ENCODE data around the gene PCDHA5. TPM values are rescaled to one million over a fixed set of nuclear protein-coding genes. Genes with fewer than 3 reads are reported as not detected.
"Not testable (repeated sequence)": the region's sequence is repeated elsewhere in the genome, so short reads cannot be mapped to it uniquely, and the experiment has no call there.

PCDHA5 gene
- total and polyA plus RNA-seq, 2 experiments from 2014 or later, result 0.15 to 2.5 TPM

DNA sequence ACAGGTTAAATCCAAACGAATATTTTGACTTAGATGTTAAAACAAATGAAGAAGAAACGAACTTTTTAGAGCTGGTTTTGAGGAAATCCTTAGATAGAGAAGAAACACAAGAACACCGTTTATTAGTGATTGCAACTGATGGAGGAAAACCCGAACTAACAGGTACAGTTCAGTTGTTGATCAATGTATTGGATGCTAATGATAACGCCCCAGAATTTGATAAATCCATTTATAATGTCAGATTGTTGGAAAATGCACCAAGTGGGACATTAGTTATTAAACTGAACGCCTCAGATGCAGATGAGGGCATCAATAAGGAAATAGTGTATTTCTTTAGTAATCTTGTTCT lies 842 bp downstream of the PCDHA5 start:
- DNase-seq (ENCODE audit: low spot score), result no peak
- Histone ChIP-seq H2AFZ (no peak overlapping the region), H3K27me3 (no peaks in the 10 kb centered on the region), H3K4me2 (no peak overlapping the region), H3K79me2 (no peaks in the 10 kb centered on the region), H3K9me3 (ENCODE audit: low read depth) (peaks cover 41% of the 10 kb centered on the region), H3K9me2 (replicated peaks; ENCODE audit: insufficient read depth) (no peaks in the 10 kb centered on the region), H4K20me1 (ENCODE audit: insufficient read depth, poor library complexity, severe bottlenecking) (no peaks in the 10 kb centered on the region), H3K4me3 (no peak overlapping the region), H3K4me1 (ENCODE audit: insufficient read depth) (no peaks in the 10 kb centered on the region), H3K27ac (no peak overlapping the region), H3K36me3 (replicated peaks; ENCODE audit: insufficient read depth, low read depth) (no peaks in the 10 kb centered on the region)
- 95% methylated on average over 6 of the region's 6 CpGs for WGBS (ENCODE audit: low lambda C conversion rate, missing lambda C conversion rate)
- TF ChIP-seq, protein P1, sequence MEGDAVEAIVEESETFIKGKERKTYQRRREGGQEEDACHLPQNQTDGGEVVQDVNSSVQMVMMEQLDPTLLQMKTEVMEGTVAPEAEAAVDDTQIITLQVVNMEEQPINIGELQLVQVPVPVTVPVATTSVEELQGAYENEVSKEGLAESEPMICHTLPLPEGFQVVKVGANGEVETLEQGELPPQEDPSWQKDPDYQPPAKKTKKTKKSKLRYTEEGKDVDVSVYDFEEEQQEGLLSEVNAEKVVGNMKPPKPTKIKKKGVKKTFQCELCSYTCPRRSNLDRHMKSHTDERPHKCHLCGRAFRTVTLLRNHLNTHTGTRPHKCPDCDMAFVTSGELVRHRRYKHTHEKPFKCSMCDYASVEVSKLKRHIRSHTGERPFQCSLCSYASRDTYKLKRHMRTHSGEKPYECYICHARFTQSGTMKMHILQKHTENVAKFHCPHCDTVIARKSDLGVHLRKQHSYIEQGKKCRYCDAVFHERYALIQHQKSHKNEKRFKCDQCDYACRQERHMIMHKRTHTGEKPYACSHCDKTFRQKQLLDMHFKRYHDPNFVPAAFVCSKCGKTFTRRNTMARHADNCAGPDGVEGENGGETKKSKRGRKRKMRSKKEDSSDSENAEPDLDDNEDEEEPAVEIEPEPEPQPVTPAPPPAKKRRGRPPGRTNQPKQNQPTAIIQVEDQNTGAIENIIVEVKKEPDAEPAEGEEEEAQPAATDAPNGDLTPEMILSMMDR (IDR thresholded peaks at IDR 0.05; ENCODE audit: poor library complexity), result no peak
- no peak for TF ChIP-seq EZH2phosphoT487 (IDR thresholded peaks at IDR 0.05; ENCODE audit: low read depth, severe bottlenecking, unreplicated experiment)
- no peak for TF ChIP-seq EZH2 (IDR thresholded peaks at IDR 0.05; ENCODE audit: borderline replicate concordance)

DNA sequence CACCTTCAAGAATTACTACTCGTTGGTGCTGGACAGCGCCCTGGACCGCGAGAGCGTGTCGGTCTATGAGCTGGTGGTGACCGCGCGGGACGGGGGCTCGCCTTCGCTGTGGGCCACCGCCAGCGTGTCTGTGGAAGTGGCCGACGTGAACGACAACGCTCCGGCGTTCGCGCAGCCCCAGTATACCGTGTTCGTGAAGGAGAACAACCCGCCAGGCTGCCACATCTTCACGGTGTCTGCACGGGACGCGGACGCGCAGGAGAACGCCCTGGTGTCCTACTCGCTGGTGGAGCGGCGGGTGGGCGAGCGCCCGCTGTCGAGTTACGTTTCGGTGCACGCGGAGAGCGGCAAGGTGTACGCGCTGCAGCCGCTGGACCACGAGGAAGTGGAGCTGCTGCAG lies 1.6 kb downstream of the PCDHA5 start:
- not testable (repeated sequence) for H3K36me3 ChIP-seq (replicated peaks; ENCODE audit: insufficient read depth, low read depth); H3K4me1 ChIP-seq (ENCODE audit: insufficient read depth)
- 98% methylated on average over 48 of the region's 48 CpGs for WGBS (ENCODE audit: low lambda C conversion rate, missing lambda C conversion rate)

DNA sequence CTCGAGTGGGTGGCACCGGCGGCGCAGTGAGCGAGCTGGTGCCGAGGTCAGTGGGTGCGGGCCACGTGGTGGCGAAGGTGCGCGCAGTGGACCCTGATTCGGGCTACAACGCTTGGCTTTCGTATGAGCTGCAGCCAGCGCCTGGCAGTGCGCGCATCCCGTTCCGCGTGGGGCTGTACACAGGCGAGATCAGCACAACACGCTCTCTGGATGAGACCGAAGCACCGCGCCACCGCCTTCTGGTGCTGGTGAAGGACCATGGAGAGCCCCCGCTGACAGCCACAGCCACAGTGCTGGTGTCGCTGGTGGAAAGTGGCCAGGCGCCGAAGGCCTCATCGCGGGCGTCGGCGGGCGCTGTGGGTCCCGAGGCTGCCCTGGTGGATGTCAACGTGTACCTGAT lies 2.1 kb downstream of the PCDHA5 start:
- H3K36me3 ChIP-seq (replicated peaks; ENCODE audit: insufficient read depth, low read depth), result no peaks in the 10 kb centered on the region
- H3K9me3 ChIP-seq (ENCODE audit: low read depth), result peaks cover 47% of the 10 kb centered on the region
- no peak for DNase-seq (ENCODE audit: low spot score)
- no peak overlapping the region for H3K27ac ChIP-seq
- TF ChIP-seq EZH2phosphoT487 (IDR thresholded peaks at IDR 0.05; ENCODE audit: low read depth, severe bottlenecking, unreplicated experiment) (no peak), EZH2 (IDR thresholded peaks at IDR 0.05; ENCODE audit: borderline replicate concordance) (no peak)
- TF ChIP-seq, protein P1 (IDR thresholded peaks at IDR 0.05; ENCODE audit: poor library complexity), result no peak
- H3K4me1 ChIP-seq (ENCODE audit: insufficient read depth), result no peaks in the 10 kb centered on the region
- WGBS (ENCODE audit: low lambda C conversion rate, missing lambda C conversion rate), result 98% methylated on average over 37 of the region's 38 CpGs
- no peaks in the 10 kb centered on the region for H3K9me2 ChIP-seq (replicated peaks; ENCODE audit: insufficient read depth)
- no peaks in the 10 kb centered on the region for H4K20me1 ChIP-seq (ENCODE audit: insufficient read depth, poor library complexity, severe bottlenecking)
- no peaks in the 10 kb centered on the region for H3K27me3 ChIP-seq
- H3K4me3 ChIP-seq, result no peak overlapping the region
- H2AFZ ChIP-seq, result no peak overlapping the region
- H3K79me2 ChIP-seq, result no peaks in the 10 kb centered on the region
- H3K4me2 ChIP-seq, result no peak overlapping the region

More for the DNA sequence above, 1.6 kb downstream of the PCDHA5 start:
- H3K27ac ChIP-seq; H3K27me3 ChIP-seq; H3K4me2 ChIP-seq; H3K4me3 ChIP-seq; H3K79me2 ChIP-seq; DNase-seq (ENCODE audit: low spot score); H2AFZ ChIP-seq; H3K9me2 ChIP-seq (replicated peaks; ENCODE audit: insufficient read depth); H4K20me1 ChIP-seq (ENCODE audit: insufficient read depth, poor library complexity, severe bottlenecking): not testable (repeated sequence)
- H3K9me3 ChIP-seq (ENCODE audit: low read depth), result peaks cover 47% of the 10 kb centered on the region

GRCh38 chr5:140827704-140828361 lies 6.4 kb downstream of the PCDHA5 start, which contains the start of gene PCDHA6:
Gene PCDHA6, plus strand, starts transcription at chr5:140827960. Its CDS starts 132 bp downstream, at chr5:140828092.
- Histone ChIP-seq H3K4me2 (no peak within 1 kb of the TSS), H3K27me3 (no peaks in the 10 kb centered on the region)
- TF ChIP-seq EZH2 (IDR thresholded peaks at IDR 0.05; ENCODE audit: borderline replicate concordance) (no peak), EZH2phosphoT487 (IDR thresholded peaks at IDR 0.05; ENCODE audit: low read depth, severe bottlenecking, unreplicated experiment) (no peak)
- TF ChIP-seq, protein P1 (IDR thresholded peaks at IDR 0.05; ENCODE audit: poor library complexity), result no peak

More at GRCh38 chr5:140827704-140828361, 6.4 kb downstream of the PCDHA5 start, which contains the start of gene PCDHA6:
- Histone ChIP-seq H3K27ac (no peak within 1 kb of the TSS), H3K79me2 (no peaks in the 10 kb centered on the region), H4K20me1 (ENCODE audit: insufficient read depth, poor library complexity, severe bottlenecking) (no peaks in the 10 kb centered on the region), H3K4me1 (ENCODE audit: insufficient read depth) (no peaks in the 10 kb centered on the region), H2AFZ (no peak within 1 kb of the TSS), H3K9me2 (replicated peaks; ENCODE audit: insufficient read depth) (no peaks in the 10 kb centered on the region), H3K9me3 (ENCODE audit: low read depth) (peaks cover 43% of the 10 kb centered on the region), H3K4me3 (no peak within 1 kb of the TSS), H3K36me3 (replicated peaks; ENCODE audit: insufficient read depth, low read depth) (peaks cover 4% of the 10 kb centered on the region)
- no peak for DNase-seq (ENCODE audit: low spot score)
- WGBS (ENCODE audit: low lambda C conversion rate, missing lambda C conversion rate), result 97% methylated on average over 27 of the region's 27 CpGs

Measured in hepatocyte (in vitro differentiated cells).